ENCODE results near the gene KRT7.
"Not testable (repeated sequence)": the region's sequence is repeated elsewhere in the genome, so short reads cannot be mapped to it uniquely, and the experiment has no call there.

Gene KRT7

GRCh38 chr12:52255926-52256583 is 23.0 kb downstream of the KRT7 start:
- no peak for DNase-seq (ENCODE audit: low spot score)

- DNase-seq (ENCODE audit: low spot score) = no peak
Observed at GRCh38 chr12:52256584-52256935, 23.5 kb downstream of the KRT7 start.

GRCh38 chr12:52257074-52257551 is 24.1 kb downstream of the KRT7 start:
- DNase-seq (ENCODE audit: low spot score) = no peak

- DNase-seq (ENCODE audit: low spot score) = not testable (repeated sequence)
Observed at GRCh38 chr12:52257922-52258321, 24.9 kb downstream of the KRT7 start.

- DNase-seq (ENCODE audit: low spot score) = peak; percentile 77
Observed at GRCh38 chr12:52258335-52258901, 25.4 kb downstream of the KRT7 start.

- DNase-seq (ENCODE audit: low spot score) = no peak
Observed at GRCh38 chr12:52259657-52260243, 26.7 kb downstream of the KRT7 start.

GRCh38 chr12:52260361-52261207 is 27.5 kb downstream of the KRT7 start:
- DNase-seq (ENCODE audit: low spot score) = no peak

- no peak for DNase-seq (ENCODE audit: low spot score)
Observed at GRCh38 chr12:52261208-52261484, 28.1 kb downstream of the KRT7 start.

- no peak for DNase-seq (ENCODE audit: low spot score)
Observed at GRCh38 chr12:52262286-52262685, 29.2 kb downstream of the KRT7 start.

GRCh38 chr12:52263761-52264434 is 30.9 kb downstream of the KRT7 start:
- no peak for DNase-seq (ENCODE audit: low spot score)

- DNase-seq (ENCODE audit: low spot score) = no peak
Observed at GRCh38 chr12:52264435-52264825, 31.4 kb downstream of the KRT7 start.

GRCh38 chr12:52266514-52266913 is 33.5 kb downstream of the KRT7 start:
- DNase-seq (ENCODE audit: low spot score) = no peak

- DNase-seq (ENCODE audit: low spot score) = no peak
Observed at GRCh38 chr12:52267266-52267665, 34.2 kb downstream of the KRT7 start.

GRCh38 chr12:52267699-52268098 is 34.7 kb downstream of the KRT7 start:
- no peak for DNase-seq (ENCODE audit: low spot score)

GRCh38 chr12:52268212-52268611 is 35.2 kb downstream of the KRT7 start:
- DNase-seq (ENCODE audit: low spot score) = no peak

GRCh38 chr12:52270541-52271070 is 37.6 kb downstream of the KRT7 start:
- no peak for DNase-seq (ENCODE audit: low spot score)

- DNase-seq (ENCODE audit: low spot score) = no peak
Observed at GRCh38 chr12:52271158-52271557, 38.1 kb downstream of the KRT7 start.

GRCh38 chr12:52274521-52275120 is 41.6 kb downstream of the KRT7 start, which contains the start of gene KRT86:
KRT86 (plus strand) TSS chr12:52274645; CDS start chr12:52301917, 27,272 bp downstream.
- no peak for DNase-seq (ENCODE audit: low spot score)

- DNase-seq (ENCODE audit: low spot score) = no peak
Observed at GRCh38 chr12:52275686-52276085, 42.6 kb downstream of the KRT7 start.

- no peak for DNase-seq (ENCODE audit: low spot score)
Observed at GRCh38 chr12:52277486-52278245, 44.6 kb downstream of the KRT7 start.

Measured in ecto neural progenitor cell (in vitro differentiated cells).